ENCODE data around the gene USP6NL. TPM values are rescaled to one million over a fixed set of nuclear protein-coding genes. Genes with fewer than 3 reads are reported as not detected.

USP6NL gene
- total RNA-seq, 1 donor from 2014 or later = 13.3 TPM

- Mint-ChIP-seq H3K36me3 (ENCODE audit: unreplicated experiment) (peaks cover 4% of the 10 kb centered on the region), H3K4me3 (ENCODE audit: unreplicated experiment) (no peak overlapping the region)
Measured at GRCh38 chr10:11527691-11528255, 83.7 kb downstream of the USP6NL start.

DNA sequence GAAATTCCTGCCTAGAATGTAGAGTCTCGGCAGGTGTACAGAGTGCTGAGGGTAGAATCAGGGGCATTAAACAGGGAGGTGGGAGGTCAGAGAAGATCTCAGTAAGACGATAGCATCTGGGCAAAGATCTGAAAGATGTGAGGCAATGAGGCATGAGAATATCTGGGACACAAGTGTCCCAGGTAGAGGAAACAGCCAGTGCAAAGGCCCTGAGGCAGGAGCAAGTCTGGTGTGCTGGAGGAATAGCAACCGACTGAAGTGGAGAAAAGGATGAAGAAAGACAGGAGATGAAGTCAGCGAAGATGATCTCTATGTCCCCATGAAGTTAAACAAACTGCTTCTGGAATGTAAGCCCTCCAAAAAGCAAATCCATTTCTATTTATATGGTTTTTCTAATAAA, 84.4 kb downstream of the USP6NL start:
- Mint-ChIP-seq H3K4me3 (ENCODE audit: unreplicated experiment) (no peak overlapping the region), H3K4me1 (ENCODE audit: low read depth, unreplicated experiment) (peaks cover 6% of the 10 kb centered on the region), H3K27ac (ENCODE audit: unreplicated experiment) (no peak overlapping the region), H3K27me3 (ENCODE audit: unreplicated experiment) (no peaks in the 10 kb centered on the region), H3K9me3 (ENCODE audit: unreplicated experiment) (no peaks in the 10 kb centered on the region), H3K36me3 (ENCODE audit: unreplicated experiment) (peaks cover 4% of the 10 kb centered on the region)
- TF ChIP-seq CTCF (IDR thresholded peaks at IDR 0.05; ENCODE audit: partially characterized antibody, unreplicated experiment) = no peak
- no peak for DNase-seq

More at GRCh38 chr10:11527691-11528255, 83.7 kb downstream of the USP6NL start:
- TF ChIP-seq CTCF (IDR thresholded peaks at IDR 0.05; ENCODE audit: partially characterized antibody, unreplicated experiment) = no peak
- no peaks in the 10 kb centered on the region for H3K27me3 Mint-ChIP-seq (ENCODE audit: unreplicated experiment)
- H3K9me3 Mint-ChIP-seq (ENCODE audit: unreplicated experiment) = no peaks in the 10 kb centered on the region
- peaks cover 6% of the 10 kb centered on the region for H3K4me1 Mint-ChIP-seq (ENCODE audit: low read depth, unreplicated experiment)
- DNase-seq = no peak
- H3K27ac Mint-ChIP-seq (ENCODE audit: unreplicated experiment) = no peak overlapping the region

- no peaks in the 10 kb centered on the region for H3K9me3 Mint-ChIP-seq (ENCODE audit: unreplicated experiment)
- peaks cover 4% of the 10 kb centered on the region for H3K36me3 Mint-ChIP-seq (ENCODE audit: unreplicated experiment)
- TF ChIP-seq CTCF (IDR thresholded peaks at IDR 0.05; ENCODE audit: partially characterized antibody, unreplicated experiment) = no peak
- DNase-seq = no peak
- peaks cover 5% of the 10 kb centered on the region for H3K4me1 Mint-ChIP-seq (ENCODE audit: low read depth, unreplicated experiment)
- no peak overlapping the region for H3K4me3 Mint-ChIP-seq (ENCODE audit: unreplicated experiment)
- no peak overlapping the region for H3K27ac Mint-ChIP-seq (ENCODE audit: unreplicated experiment)
- no peaks in the 10 kb centered on the region for H3K27me3 Mint-ChIP-seq (ENCODE audit: unreplicated experiment)
Measured at GRCh38 chr10:11525503-11525902, 85.9 kb downstream of the USP6NL start.

- Mint-ChIP-seq H3K9me3 (ENCODE audit: unreplicated experiment) (peaks cover 2% of the 10 kb centered on the region), H3K4me3 (ENCODE audit: unreplicated experiment) (no peak overlapping the region), H3K27ac (ENCODE audit: unreplicated experiment) (no peak overlapping the region)
Measured at GRCh38 chr10:11522821-11523245, 88.6 kb downstream of the USP6NL start.

More at GRCh38 chr10:11522821-11523245, 88.6 kb downstream of the USP6NL start:
- Mint-ChIP-seq H3K4me1 (ENCODE audit: low read depth, unreplicated experiment) (peaks cover 5% of the 10 kb centered on the region), H3K36me3 (ENCODE audit: unreplicated experiment) (peaks cover 4% of the 10 kb centered on the region), H3K27me3 (ENCODE audit: unreplicated experiment) (no peaks in the 10 kb centered on the region)
- DNase-seq = no peak
- TF ChIP-seq CTCF (IDR thresholded peaks at IDR 0.05; ENCODE audit: partially characterized antibody, unreplicated experiment) = no peak

All from glutamatergic neuron (in vitro differentiated cells).